WTC11 (cell line): Measurements from ENCODE around the gene CTDSPL. TPM values are rescaled to one million over a fixed set of nuclear protein-coding genes. Genes with fewer than 3 reads are reported as not detected.
"Not testable (repeated sequence)": the region's sequence is repeated elsewhere in the genome, so short reads cannot be mapped to it uniquely, and the experiment has no call there.

Experiments
- ATAC-seq: fragments of 200-7000 bp; cut with Tn5 transposase; 2 replicates; pipeline ENCODE4 v1.10.0; 2021; ENCODE audit warnings: mild to moderate bottlenecking, moderate library complexity
- CTCF ChIA-PET: fragments of 300-600 bp; sonication (Branson Sonifier 250); formaldehyde crosslinking; loops from one replicate; lab custom pipeline; 2021; ENCODE audit warnings: antibody characterized with exemption; lab: Charles Lee
- POLR2A ChIA-PET: fragments of 350-600 bp; sonication (Branson Sonifier 250); formaldehyde crosslinking; loops from one replicate; lab custom pipeline; 2021; ENCODE audit warnings: antibody characterized with exemption; lab: Charles Lee
- DNase-seq: peaks from one replicate; pipeline ENCODE4 v3.0.0; 2021; ENCODE audit warnings: low spot score
- H3K27ac Mint-ChIP-seq: 2 replicates; pipeline ENCODE4 v1.8.0; 2021; ENCODE audit warnings: mixed read lengths
- H3K27me3 Mint-ChIP-seq: 2 replicates; pipeline ENCODE4 v1.8.0; 2021; ENCODE audit warnings: low read depth, mild to moderate bottlenecking, moderate library complexity, mixed read lengths
- H3K36me3 Mint-ChIP-seq: 2 replicates; pipeline ENCODE4 v1.8.0; 2021; ENCODE audit warnings: mixed read lengths
- H3K4me1 Mint-ChIP-seq: 2 replicates; pipeline ENCODE4 v1.8.0; 2022; ENCODE audit warnings: mixed read lengths
- H3K4me3 Mint-ChIP-seq: 2 replicates; pipeline ENCODE4 v1.8.0; 2021; ENCODE audit warnings: mild to moderate bottlenecking, moderate library complexity, mixed read lengths
- H3K9me3 Mint-ChIP-seq: 2 replicates; pipeline ENCODE4 v1.8.0; 2021; ENCODE audit warnings: mixed read lengths
- FOXJ3 ChIP-seq: sonication (generic); formaldehyde crosslinking; IDR thresholded peaks from 2 replicates; pipeline ENCODE4 v1.9.0; 2021; ENCODE audit warnings: missing genetic modification reagents, mild to moderate bottlenecking, borderline replicate concordance
- TP53 ChIP-seq: sonication (generic); formaldehyde crosslinking; IDR thresholded peaks from 2 replicates; pipeline ENCODE4 v1.8.1; 2023; ENCODE audit warnings: mild to moderate bottlenecking, missing genetic modification reagents
- ZNF416 ChIP-seq: fragments of 250-450 bp; sonication (Bioruptor Pico); IDR thresholded peaks from 2 replicates; pipeline ENCODE4 v1.9.0; 2021; ENCODE audit warnings: mild to moderate bottlenecking, inconsistent platforms
- microRNA-seq: library from miRNA; unstranded; fragments of <30 nt; microRNA quantifications from one replicate; pipeline ENCODE4 v1.2.0, GENCODE V29; 2022; ENCODE audit warnings: borderline number of aligned reads
- total RNA-seq: library from RNA; stranded (reverse); gene quantifications from 3 replicates; pipeline ENCODE4 v1.2.3, GENCODE V29; 2021
- TF ChIP-seq, protein P1 (sequence below): sonication (generic); formaldehyde crosslinking; IDR thresholded peaks from 2 replicates; pipeline ENCODE4 v1.8.0; 2022; ENCODE audit warnings: mild to moderate bottlenecking, missing genetic modification reagents

The CTDSPL gene
- total RNA-seq, 1 experiment from 2014 or later, result 41.2 TPM

DNA sequence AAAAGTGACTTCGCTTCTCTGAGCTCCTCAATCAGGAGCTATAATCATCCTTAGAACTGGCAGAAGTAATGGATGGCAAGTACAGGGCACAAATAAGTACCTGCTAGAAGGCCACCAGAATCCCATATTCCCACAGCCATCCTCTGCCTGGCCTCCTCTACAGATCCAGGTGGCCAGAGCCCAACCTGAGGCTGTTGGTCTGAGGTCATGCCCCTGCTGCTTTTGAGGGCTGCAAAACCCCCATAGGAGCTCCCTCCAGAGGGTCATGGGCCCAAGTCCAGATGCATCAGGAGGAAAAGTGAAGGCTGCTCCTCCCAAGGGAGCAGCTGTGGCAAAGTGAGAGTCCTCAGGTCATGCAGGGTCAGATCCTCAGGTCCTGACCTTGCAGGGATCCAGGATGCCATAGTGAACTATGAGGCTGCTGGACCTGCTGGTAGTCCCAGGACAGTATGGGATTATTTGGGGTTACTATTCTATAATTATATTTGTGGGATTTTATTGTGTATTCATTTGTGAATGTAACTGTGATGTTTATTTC lies 170.7 kb downstream of the CTDSPL start (continued):
- TF ChIP-seq, protein P1, sequence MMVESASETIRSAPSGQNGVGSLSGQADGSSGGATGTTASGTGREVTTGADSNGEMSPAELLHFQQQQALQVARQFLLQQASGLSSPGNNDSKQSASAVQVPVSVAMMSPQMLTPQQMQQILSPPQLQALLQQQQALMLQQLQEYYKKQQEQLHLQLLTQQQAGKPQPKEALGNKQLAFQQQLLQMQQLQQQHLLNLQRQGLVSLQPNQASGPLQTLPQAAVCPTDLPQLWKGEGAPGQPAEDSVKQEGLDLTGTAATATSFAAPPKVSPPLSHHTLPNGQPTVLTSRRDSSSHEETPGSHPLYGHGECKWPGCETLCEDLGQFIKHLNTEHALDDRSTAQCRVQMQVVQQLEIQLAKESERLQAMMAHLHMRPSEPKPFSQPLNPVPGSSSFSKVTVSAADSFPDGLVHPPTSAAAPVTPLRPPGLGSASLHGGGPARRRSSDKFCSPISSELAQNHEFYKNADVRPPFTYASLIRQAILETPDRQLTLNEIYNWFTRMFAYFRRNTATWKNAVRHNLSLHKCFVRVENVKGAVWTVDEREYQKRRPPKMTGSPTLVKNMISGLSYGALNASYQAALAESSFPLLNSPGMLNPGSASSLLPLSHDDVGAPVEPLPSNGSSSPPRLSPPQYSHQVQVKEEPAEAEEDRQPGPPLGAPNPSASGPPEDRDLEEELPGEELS (CRISPR knock-in tag), result no peak
- TF ChIP-seq ZNF416 (CRISPR knock-in tag) (no peak), FOXJ3 (CRISPR knock-in tag) (no peak), TP53 (CRISPR knock-in tag) (no peak)

DNA sequence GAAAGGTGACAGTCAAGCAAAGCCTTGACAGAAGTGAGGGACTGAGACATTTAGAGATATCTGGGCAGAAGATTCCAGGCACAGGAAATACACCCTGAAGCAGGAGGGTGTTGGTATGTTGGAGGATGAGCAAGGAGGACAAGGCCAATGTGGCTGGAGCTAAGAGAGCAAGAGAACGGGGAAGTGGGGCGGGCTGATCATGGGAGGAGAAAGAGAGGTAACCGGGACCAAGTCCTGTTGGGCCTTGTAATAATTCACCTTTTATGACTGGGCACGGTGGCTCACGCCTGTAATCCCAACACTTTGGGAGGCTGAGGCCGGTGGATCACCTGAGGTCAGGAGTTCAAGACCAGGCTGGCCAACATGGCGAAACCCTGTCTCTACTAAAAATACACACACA lies 171.9 kb downstream of the CTDSPL start:
- DNase-seq, POLR2A ChIA-PET, ATAC-seq: not testable (repeated sequence)

More for the DNA sequence above, 171.9 kb downstream of the CTDSPL start:
- H3K27ac Mint-ChIP-seq, H3K4me1 Mint-ChIP-seq, H3K9me3 Mint-ChIP-seq, H3K4me3 Mint-ChIP-seq, H3K36me3 Mint-ChIP-seq: not testable (repeated sequence)
- CTCF ChIA-PET, result interaction anchor here (1.4 kb wide), 1 partner anchor 37 kb away, joined by 3 read pairs; no protein-coding TSS in a partner anchor
- H3K27me3 Mint-ChIP-seq, result peaks cover 50% of the 10 kb centered on the region

Small RNAs within 50 kb of the gene (microRNA-seq; reads per million reads assigned to microRNA genes)
- 38.4 reads per million, percentile 49 among the genes with 10 or more reads in this experiment for gene MIR26A1

Other genes starting within 250 kb of the CTDSPL start
- 4.7 to 5.9 TPM (median 4.7 TPM) in 3 replicates for gene VILL, start 128.9 kb downstream of the CTDSPL start, total RNA-seq
- 29.9 to 33.3 TPM (median 32.6 TPM) in 3 replicates for gene PLCD1, start 167.8 kb downstream of the CTDSPL start, total RNA-seq
- gene DLEC1, start 177.3 kb downstream of the CTDSPL start, total RNA-seq, result 0.81 to 1.4 TPM (median 1.1 TPM) in 3 replicates